RPMI8226 (cell line): ENCODE results near the gene SART1.
"Not testable (repeated sequence)": the region's sequence is repeated elsewhere in the genome, so short reads cannot be mapped to it uniquely, and the experiment has no call there.

ENCODE experiments used
- DNase-seq: peaks from one replicate; pipeline ENCODE4 v3.0.0-alpha.2; 2015

The SART1 gene

GRCh38 chr11:66002648-66003225 is 41.2 kb downstream of the SART1 start:
- peak; percentile 85 for DNase-seq

GRCh38 chr11:66003291-66003690 is 41.8 kb downstream of the SART1 start:
- DNase-seq, result peak; percentile 47

- DNase-seq, result no peak
These were observed 42.7 kb downstream of the SART1 start for GRCh38 chr11:66004186-66004585.

- DNase-seq, result no peak
These were observed 44.8 kb downstream of the SART1 start for GRCh38 chr11:66006134-66006890.

- DNase-seq, result no peak
These were observed 45.3 kb downstream of the SART1 start for GRCh38 chr11:66006891-66007176.

- DNase-seq, result no peak
These were observed 45.7 kb downstream of the SART1 start for GRCh38 chr11:66007201-66007634.

- DNase-seq, result no peak
These were observed 46.5 kb downstream of the SART1 start for GRCh38 chr11:66008095-66008467.

GRCh38 chr11:66008468-66009101 is 47.1 kb downstream of the SART1 start:
- peak; percentile 96 for DNase-seq

GRCh38 chr11:66010036-66010435 is 48.5 kb downstream of the SART1 start:
- DNase-seq, result not testable (repeated sequence)

- DNase-seq, result no peak
These were observed 49.8 kb downstream of the SART1 start for GRCh38 chr11:66011239-66011784.

- no peak for DNase-seq
These were observed 50.3 kb downstream of the SART1 start, which contains the start of gene CST6 for GRCh38 chr11:66011785-66012303. TSS of gene CST6 (plus strand) at chr11:66012008. CDS start at chr11:66012045, 37 bp downstream.

- DNase-seq, result no peak
These were observed 50.9 kb downstream of the SART1 start for GRCh38 chr11:66012371-66012945.

- DNase-seq, result peak; percentile 83
These were observed 51.6 kb downstream of the SART1 start for GRCh38 chr11:66012946-66013761.

GRCh38 chr11:66013762-66014100 is 52.2 kb downstream of the SART1 start:
- no peak for DNase-seq

GRCh38 chr11:66014804-66015453 is 53.4 kb downstream of the SART1 start:
- DNase-seq, result no peak

GRCh38 chr11:66015454-66015881 is 53.9 kb downstream of the SART1 start:
- DNase-seq, result no peak

GRCh38 chr11:66015936-66016792 is 54.6 kb downstream of the SART1 start:
- peak; percentile 70 for DNase-seq

- no peak for DNase-seq
These were observed 55.3 kb downstream of the SART1 start for GRCh38 chr11:66016793-66017177.

- DNase-seq, result no peak
These were observed 55.8 kb downstream of the SART1 start for GRCh38 chr11:66017321-66017720.

- DNase-seq, result no peak
These were observed 58.7 kb downstream of the SART1 start for GRCh38 chr11:66020212-66020611.
